ENCODE measurements around the gene RUNX1. TPM values are rescaled to one million over a fixed set of nuclear protein-coding genes. Genes with fewer than 3 reads are reported as not detected.

Gene RUNX1
- total RNA-seq, 1 donor from 2014 or later = 92.1 TPM

DNA sequence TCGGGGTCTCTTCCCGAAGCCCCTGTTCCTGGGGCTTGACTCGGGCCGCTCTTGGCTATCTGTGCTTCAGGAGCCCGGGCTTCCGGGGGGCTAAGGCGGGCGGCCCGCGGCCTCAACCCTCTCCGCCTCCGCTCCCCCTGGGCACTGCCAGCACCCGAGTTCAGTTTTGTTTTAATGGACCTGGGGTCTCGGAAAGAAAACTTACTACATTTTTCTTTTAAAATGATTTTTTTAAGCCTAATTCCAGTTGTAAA lies 158.7 kb downstream of the RUNX1 start:
- POLR2A ChIA-PET = interaction anchor here (0.8 to 7.3 kb wide), 36 partner anchors 9 to 949 kb away, joined by 3 to 290 read pairs (median 6); partner anchors contain the start of gene RUNX1
- CTCF ChIA-PET = interaction anchor here (0.9 to 4.7 kb wide), 16 partner anchors 43 to 950 kb away, joined by 3 to 66 read pairs (median 4); partner anchors contain the start of gene RUNX1
- Mint-ChIP-seq H3K27me3 (peaks cover 1% of the 10 kb centered on the region), H3K4me1 (peaks cover 45% of the 10 kb centered on the region), H3K4me3 (peak overlapping the region; percentile 63), H3K27ac (no peak overlapping the region), H3K36me3 (ENCODE audit: low read depth) (peaks cover 14% of the 10 kb centered on the region), H3K9me3 (no peaks in the 10 kb centered on the region)
- TF ChIP-seq, protein P1, sequence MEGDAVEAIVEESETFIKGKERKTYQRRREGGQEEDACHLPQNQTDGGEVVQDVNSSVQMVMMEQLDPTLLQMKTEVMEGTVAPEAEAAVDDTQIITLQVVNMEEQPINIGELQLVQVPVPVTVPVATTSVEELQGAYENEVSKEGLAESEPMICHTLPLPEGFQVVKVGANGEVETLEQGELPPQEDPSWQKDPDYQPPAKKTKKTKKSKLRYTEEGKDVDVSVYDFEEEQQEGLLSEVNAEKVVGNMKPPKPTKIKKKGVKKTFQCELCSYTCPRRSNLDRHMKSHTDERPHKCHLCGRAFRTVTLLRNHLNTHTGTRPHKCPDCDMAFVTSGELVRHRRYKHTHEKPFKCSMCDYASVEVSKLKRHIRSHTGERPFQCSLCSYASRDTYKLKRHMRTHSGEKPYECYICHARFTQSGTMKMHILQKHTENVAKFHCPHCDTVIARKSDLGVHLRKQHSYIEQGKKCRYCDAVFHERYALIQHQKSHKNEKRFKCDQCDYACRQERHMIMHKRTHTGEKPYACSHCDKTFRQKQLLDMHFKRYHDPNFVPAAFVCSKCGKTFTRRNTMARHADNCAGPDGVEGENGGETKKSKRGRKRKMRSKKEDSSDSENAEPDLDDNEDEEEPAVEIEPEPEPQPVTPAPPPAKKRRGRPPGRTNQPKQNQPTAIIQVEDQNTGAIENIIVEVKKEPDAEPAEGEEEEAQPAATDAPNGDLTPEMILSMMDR (IDR thresholded peaks at IDR 0.05) = no peak
- DNase-seq = no peak
- no peak for ATAC-seq (ENCODE audit: low read depth)
- intact Hi-C loops (cut with micrococcal nuclease) = loop anchor here (1.0 to 2.0 kb wide), 5 partner anchors 18 to 1138 kb away; no protein-coding TSS in a partner anchor

DNA sequence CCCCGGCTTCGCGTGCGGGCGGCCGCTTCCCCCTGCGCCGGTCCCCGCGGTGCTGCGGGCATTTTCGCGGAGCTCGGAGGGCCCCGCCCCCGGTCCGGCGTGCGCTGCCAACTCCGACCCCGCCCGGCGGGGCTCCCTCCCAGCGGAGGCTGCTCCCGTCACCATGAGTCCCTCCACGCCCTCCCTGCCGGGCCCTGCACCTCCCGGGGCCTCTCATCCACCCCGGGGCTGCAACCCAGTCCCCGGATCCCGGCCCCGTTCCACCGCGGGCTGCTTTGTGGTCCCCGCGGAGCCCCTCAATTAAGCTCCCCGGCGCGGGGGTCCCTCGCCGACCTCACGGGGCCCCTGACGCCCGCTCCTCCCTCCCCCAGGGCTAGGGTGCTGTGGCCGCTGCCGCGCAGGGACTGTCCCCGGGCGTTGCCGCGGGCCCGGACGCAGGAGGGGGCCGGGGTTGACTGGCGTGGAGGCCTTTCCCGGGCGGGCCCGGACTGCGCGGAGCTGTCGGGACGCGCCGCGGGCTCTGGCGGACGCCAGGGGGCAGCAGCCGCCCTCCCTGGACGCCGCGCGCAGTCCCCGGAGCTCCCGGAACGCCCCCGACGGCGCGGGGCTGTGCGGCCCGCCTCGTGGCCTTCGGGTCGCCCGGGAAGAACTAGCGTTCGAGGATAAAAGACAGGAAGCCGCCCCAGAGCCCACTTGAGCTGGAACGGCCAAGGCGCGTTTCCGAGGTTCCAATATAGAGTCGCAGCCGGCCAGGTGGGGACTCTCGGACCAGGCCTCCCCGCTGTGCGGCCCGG lies 159.2 kb downstream of the RUNX1 start:
- H3K4me1 Mint-ChIP-seq = peaks cover 49% of the 10 kb centered on the region
- POLR2A ChIA-PET = interaction anchor here (0.6 to 7.3 kb wide), 45 partner anchors 10 to 1430 kb away, joined by 3 to 290 read pairs (median 5); partner anchors contain the start of genes MORC3, MRPS6, RUNX1 and SLC5A3
- TF ChIP-seq, protein P1 (IDR thresholded peaks at IDR 0.05) = peak; percentile 48
- DNase-seq (peak; percentile 85), ATAC-seq (ENCODE audit: low read depth) (peak; percentile 46)
- H3K27me3 Mint-ChIP-seq = peaks cover 1% of the 10 kb centered on the region
- peak overlapping the region; percentile 94 for H3K27ac Mint-ChIP-seq
- peak overlapping the region; percentile 91 for H3K4me3 Mint-ChIP-seq
- intact Hi-C loops (cut with micrococcal nuclease) = loop anchor here (1.0 to 10.0 kb wide), 15 partner anchors 19 to 1175 kb away; partner anchors contain the start of gene SETD4
- CTCF ChIA-PET = interaction anchor here (0.6 to 4.7 kb wide), 27 partner anchors 10 to 1216 kb away, joined by 3 to 66 read pairs (median 4); partner anchors contain the start of gene RUNX1
- no peaks in the 10 kb centered on the region for H3K9me3 Mint-ChIP-seq
- H3K36me3 Mint-ChIP-seq (ENCODE audit: low read depth) = peaks cover 16% of the 10 kb centered on the region

DNA sequence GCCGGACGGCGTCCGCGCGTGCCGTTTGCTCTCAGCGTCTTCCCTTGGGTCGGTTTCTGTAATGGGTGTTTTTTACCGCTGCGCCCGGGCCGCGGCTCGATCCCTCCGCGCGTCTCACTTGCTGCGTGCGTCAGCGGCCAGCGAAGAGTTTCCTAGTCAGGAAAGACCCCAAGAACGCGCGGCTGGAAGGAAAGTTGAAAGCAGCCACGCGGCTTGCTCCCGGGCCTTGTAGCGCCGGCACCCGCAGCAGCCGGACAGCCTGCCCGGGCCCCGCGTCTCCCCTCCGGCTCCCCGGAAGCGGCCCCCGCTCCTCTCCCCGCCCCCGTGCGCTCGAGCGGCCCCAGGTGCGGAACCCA lies 159.8 kb downstream of the RUNX1 start:
- Mint-ChIP-seq H3K36me3 (ENCODE audit: low read depth) (peaks cover 16% of the 10 kb centered on the region), H3K4me3 (peak overlapping the region; percentile 91), H3K27ac (peak overlapping the region; percentile 94), H3K27me3 (peaks cover 1% of the 10 kb centered on the region), H3K4me1 (peaks cover 49% of the 10 kb centered on the region), H3K9me3 (no peaks in the 10 kb centered on the region)
- ChIA-PET POLR2A (interaction anchor here (0.6 to 7.3 kb wide), 43 partner anchors 9 to 1431 kb away, joined by 3 to 290 read pairs (median 6); partner anchors contain the start of genes MORC3, MRPS6, RUNX1 and SLC5A3), CTCF (interaction anchor here (0.6 to 4.7 kb wide), 27 partner anchors 10 to 1217 kb away, joined by 3 to 66 read pairs (median 4); partner anchors contain the start of gene RUNX1)
- intact Hi-C loops (cut with micrococcal nuclease) = loop anchor here (1.0 to 10.0 kb wide), 10 partner anchors 44 to 1176 kb away; partner anchors contain the start of gene SETD4
- ATAC-seq (ENCODE audit: low read depth) = peak; percentile 2
- TF ChIP-seq, protein P1 (IDR thresholded peaks at IDR 0.05) = no peak
- DNase-seq = no peak

DNA sequence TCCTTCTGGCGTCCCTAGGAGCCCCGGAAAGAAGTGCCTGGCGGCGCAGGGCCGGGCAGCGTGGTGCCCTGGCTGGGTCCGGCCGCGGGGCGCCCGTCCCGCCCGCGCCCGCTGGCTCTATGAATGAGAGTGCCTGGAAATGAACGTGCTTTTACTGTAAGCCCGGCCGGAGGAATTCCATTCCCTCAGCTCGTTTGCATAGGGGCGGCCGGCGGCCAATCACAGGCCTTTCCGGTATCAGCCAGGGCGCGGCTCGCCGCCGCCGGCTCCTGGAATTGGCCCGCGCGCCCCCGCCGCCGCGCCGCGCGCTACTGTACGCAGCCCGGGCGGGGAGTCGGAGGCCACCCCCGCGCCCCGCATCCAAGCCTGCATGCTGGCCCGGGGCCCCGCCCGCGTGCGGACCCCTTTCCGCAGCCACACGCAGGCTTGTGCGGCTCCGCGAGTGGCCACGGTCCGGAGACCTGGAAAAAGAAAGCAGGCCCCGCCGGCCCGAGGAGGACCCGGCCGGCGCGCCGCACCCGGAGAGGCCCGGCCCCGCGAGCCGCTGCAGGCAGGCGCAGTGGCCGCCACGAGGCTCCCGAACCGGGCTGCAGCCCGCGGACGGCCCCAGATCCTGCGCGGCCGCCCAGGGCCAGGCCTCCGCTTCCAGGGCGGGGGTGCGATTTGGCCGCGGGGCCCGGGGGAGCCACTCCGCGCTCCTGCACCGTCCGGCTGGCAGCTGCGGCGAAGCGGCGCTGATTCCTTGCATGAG lies 160.4 kb downstream of the RUNX1 start:
- peaks cover 53% of the 10 kb centered on the region for H3K4me1 Mint-ChIP-seq
- POLR2A ChIA-PET = interaction anchor here (0.6 to 7.3 kb wide), 52 partner anchors 9 to 1432 kb away, joined by 3 to 290 read pairs (median 6); partner anchors contain the start of genes MORC3, MRPS6, RUNX1 and SETD4

More for the DNA sequence above, 160.4 kb downstream of the RUNX1 start:
- CTCF ChIA-PET = interaction anchor here (0.8 to 4.7 kb wide), 19 partner anchors 11 to 1217 kb away, joined by 3 to 66 read pairs (median 4); partner anchors contain the start of gene RUNX1
- ATAC-seq (ENCODE audit: low read depth) = peak; percentile 45
- no peaks in the 10 kb centered on the region for H3K9me3 Mint-ChIP-seq
- DNase-seq = peak; percentile 82
- peak overlapping the region; percentile 99 for H3K27ac Mint-ChIP-seq
- H3K4me3 Mint-ChIP-seq = peak overlapping the region; percentile 91
- TF ChIP-seq, protein P1 (IDR thresholded peaks at IDR 0.05) = no peak
- peaks cover 1% of the 10 kb centered on the region for H3K27me3 Mint-ChIP-seq
- H3K36me3 Mint-ChIP-seq (ENCODE audit: low read depth) = peaks cover 16% of the 10 kb centered on the region
- intact Hi-C loops (cut with micrococcal nuclease) = loop anchor here (1.0 to 10.0 kb wide), 18 partner anchors 22 to 1176 kb away; partner anchors contain the start of gene SETD4

All from activated B cell treated with CpG ODN at 0.5 μM for 24 hours (primary cell).